HUES64 (cell line): Measurements from ENCODE around the gene SPSB2.

ENCODE experiments used
- H3K27ac ChIP-seq: 2 replicates; pipeline ENCODE4 v1.7.0; 2013; ENCODE audit warnings: low read depth, low read length, inconsistent platforms
- H3K27me3 ChIP-seq: 2 replicates; pipeline ENCODE4 v1.6.1; 2013; ENCODE audit warnings: mild to moderate bottlenecking, low read length; ENCODE audit not compliant: insufficient read depth
- H3K36me3 ChIP-seq: 2 replicates; pipeline ENCODE4 v1.6.1; 2013; ENCODE audit warnings: mild to moderate bottlenecking, low read length; ENCODE audit not compliant: insufficient read depth
- H3K4me1 ChIP-seq: 2 replicates; pipeline ENCODE4 v1.6.1; 2013; ENCODE audit warnings: mild to moderate bottlenecking, low read length, moderate library complexity; ENCODE audit not compliant: insufficient read depth
- H3K4me3 ChIP-seq: 2 replicates; pipeline ENCODE4 v1.5.1; 2013; ENCODE audit warnings: mild to moderate bottlenecking, low read length, moderate library complexity
- H3K9ac ChIP-seq: 2 replicates; pipeline ENCODE4 v1.6.1; 2013; ENCODE audit warnings: mild to moderate bottlenecking, low read depth, low read length
- H3K9me3 ChIP-seq: 2 replicates; pipeline ENCODE4 v1.6.1; 2013; ENCODE audit warnings: low read depth, low read length; ENCODE audit not compliant: insufficient read depth
- WGBS: fragments of 150-250, 120-280 bp; methylation state at CpG from one replicate; pipeline ENCODE4 v1.1.7; 2013; ENCODE audit warnings: missing lambda C conversion rate; 5-methylcytosine and 5-hydroxymethylcytosine counted together

Gene SPSB2

GRCh38 chr12:6860942-6861341 lies 12.2 kb downstream of the SPSB2 start:
- no peak overlapping the region for H3K27ac ChIP-seq
- peaks cover 93% of the 10 kb centered on the region for H3K36me3 ChIP-seq
- H3K4me1 ChIP-seq: 0 out of 2 replicates have a peak, but pooled peaks cover 3% of the 10 kb centered on the region
- no peak overlapping the region for H3K9ac ChIP-seq
- no peak overlapping the region for H3K4me3 ChIP-seq
- no peaks in the 10 kb centered on the region for H3K9me3 ChIP-seq
- no peaks in the 10 kb centered on the region for H3K27me3 ChIP-seq
- WGBS: 95% methylated on average over 7 of the region's 7 CpGs

- H3K4me1 ChIP-seq: no peaks in the 10 kb centered on the region
- H3K36me3 ChIP-seq: peaks cover 94% of the 10 kb centered on the region
- H3K9ac ChIP-seq: no peak overlapping the region
Measured at GRCh38 chr12:6860116-6860515, 13.0 kb downstream of the SPSB2 start.

GRCh38 chr12:6858799-6859198 lies 14.3 kb downstream of the SPSB2 start:
- Histone ChIP-seq H3K4me1 (0 out of 2 replicates have a peak, but pooled peaks cover under 1% of the 10 kb centered on the region), H3K27me3 (no peaks in the 10 kb centered on the region)

More at GRCh38 chr12:6860116-6860515, 13.0 kb downstream of the SPSB2 start:
- no peaks in the 10 kb centered on the region for H3K9me3 ChIP-seq
- H3K4me3 ChIP-seq: no peak overlapping the region
- H3K27me3 ChIP-seq: no peaks in the 10 kb centered on the region
- WGBS: 95% methylated on average over 9 of the region's 9 CpGs
- H3K27ac ChIP-seq: no peak overlapping the region

GRCh38 chr12:6855322-6855721 lies 17.8 kb downstream of the SPSB2 start:
- WGBS: 95% methylated on average over 14 of the region's 14 CpGs
- H3K9ac ChIP-seq: no peak overlapping the region
- H3K27me3 ChIP-seq: no peaks in the 10 kb centered on the region
- no peaks in the 10 kb centered on the region for H3K9me3 ChIP-seq
- H3K4me1 ChIP-seq: peaks cover 8% of the 10 kb centered on the region
- H3K36me3 ChIP-seq: peaks cover 50% of the 10 kb centered on the region
- no peak overlapping the region for H3K27ac ChIP-seq
- H3K4me3 ChIP-seq: no peak overlapping the region

More at GRCh38 chr12:6858799-6859198, 14.3 kb downstream of the SPSB2 start:
- WGBS: 100% methylated on average over 1 of the region's 2 CpGs
- no peak overlapping the region for H3K4me3 ChIP-seq
- no peaks in the 10 kb centered on the region for H3K9me3 ChIP-seq
- peaks cover 85% of the 10 kb centered on the region for H3K36me3 ChIP-seq
- H3K9ac ChIP-seq: no peak overlapping the region
- H3K27ac ChIP-seq: no peak overlapping the region

GRCh38 chr12:6854036-6854435 lies 19.1 kb downstream of the SPSB2 start:
- Histone ChIP-seq H3K9me3 (no peaks in the 10 kb centered on the region), H3K9ac (no peak overlapping the region), H3K27me3 (no peaks in the 10 kb centered on the region), H3K4me3 (no peak overlapping the region), H3K27ac (no peak overlapping the region; the same call in 1 of the 2 replicates), H3K4me1 (peaks cover 10% of the 10 kb centered on the region), H3K36me3 (peaks cover 51% of the 10 kb centered on the region)
- WGBS: 91% methylated on average over 6 of the region's 6 CpGs

GRCh38 chr12:6853626-6854025 lies 19.5 kb downstream of the SPSB2 start:
- Histone ChIP-seq H3K9me3 (no peaks in the 10 kb centered on the region), H3K4me1 (peaks cover 10% of the 10 kb centered on the region), H3K27me3 (no peaks in the 10 kb centered on the region), H3K4me3 (peak overlapping the region; percentile 70; the same call in 1 of the 2 replicates), H3K27ac (no peak overlapping the region), H3K36me3 (peaks cover 51% of the 10 kb centered on the region), H3K9ac (peak overlapping the region; percentile 57; the same call in 1 of the 2 replicates)
- WGBS: 92% methylated on average over 1 of the region's 1 CpG

GRCh38 chr12:6852651-6853354 lies 20.3 kb downstream of the SPSB2 start:
- Histone ChIP-seq H3K9ac (peak overlapping the region; percentile 57; the same call in 1 of the 2 replicates), H3K36me3 (peaks cover 50% of the 10 kb centered on the region), H3K27me3 (no peaks in the 10 kb centered on the region), H3K4me1 (peaks cover 10% of the 10 kb centered on the region), H3K9me3 (no peaks in the 10 kb centered on the region), H3K4me3 (peak overlapping the region; percentile 70), H3K27ac (peak overlapping the region; percentile 57; the same call in 1 of the 2 replicates)
- WGBS: 3% methylated on average over 16 of the region's 18 CpGs

- peak within 1 kb of the TSS; percentile 70 for H3K4me3 ChIP-seq
- H3K4me1 ChIP-seq: peaks cover 10% of the 10 kb centered on the region
- H3K27ac ChIP-seq: peak within 1 kb of the TSS; percentile 76; the same call in 1 of the 2 replicates
- H3K27me3 ChIP-seq: no peaks in the 10 kb centered on the region
- no peaks in the 10 kb centered on the region for H3K9me3 ChIP-seq
- peak within 1 kb of the TSS; percentile 76 for H3K9ac ChIP-seq
- peaks cover 50% of the 10 kb centered on the region for H3K36me3 ChIP-seq
- under 1% methylated on average over 65 of the region's 65 CpGs for WGBS
Measured at GRCh38 chr12:6851921-6852650, 21.0 kb downstream of the SPSB2 start, which contains the start of gene USP5. Gene USP5 (plus strand): TSS chr12:6852150. CDS start chr12:6852180, 30 bp downstream.

GRCh38 chr12:6851153-6851920 lies 21.8 kb downstream of the SPSB2 start, which contains the start of gene CDCA3:
Gene CDCA3 (minus strand): TSS chr12:6851286. CDS start chr12:6850952, 334 bp downstream.
- Histone ChIP-seq H3K9me3 (no peaks in the 10 kb centered on the region), H3K36me3 (peaks cover 50% of the 10 kb centered on the region), H3K4me1 (peaks cover 10% of the 10 kb centered on the region), H3K9ac (peak within 1 kb of the TSS; percentile 76), H3K27ac (peak within 1 kb of the TSS; percentile 76; the same call in 1 of the 2 replicates), H3K27me3 (no peaks in the 10 kb centered on the region), H3K4me3 (peak within 1 kb of the TSS; percentile 70)
- under 1% methylated on average over 36 of the region's 37 CpGs for WGBS

- Histone ChIP-seq H3K9ac (peak overlapping the region; percentile 67), H3K27me3 (no peaks in the 10 kb centered on the region), H3K4me3 (peak overlapping the region; percentile 70), H3K36me3 (peaks cover 50% of the 10 kb centered on the region), H3K27ac (peak overlapping the region; percentile 19; the same call in 1 of the 2 replicates), H3K4me1 (peaks cover 10% of the 10 kb centered on the region), H3K9me3 (no peaks in the 10 kb centered on the region)
- 9% methylated on average over 16 of the region's 16 CpGs for WGBS
Measured at GRCh38 chr12:6850796-6851152, 22.3 kb downstream of the SPSB2 start.
